BJ (cell line): ENCODE data around the gene AASDHPPT. TPM values are rescaled to one million over a fixed set of nuclear protein-coding genes. Genes with fewer than 3 reads are reported as not detected.

Experiments
- CTCF ChIA-PET: fragments of 350-600 bp; formaldehyde crosslinking; extraction: SDS; loops from one replicate; lab custom pipeline; 2021; ENCODE audit warnings: antibody characterized with exemption, inconsistent platforms; lab: Yijun Ruan, JAX
- POLR2A ChIA-PET: fragments of 300-600 bp; sonication (Branson Sonifier 250); formaldehyde crosslinking; extraction: SDS; loops from one replicate; lab custom pipeline; 2021; ENCODE audit warnings: antibody characterized with exemption; lab: Charles Lee
- DNase-seq: peaks from one replicate; pipeline ENCODE4 v3.0.0-alpha.2; 2011; ENCODE audit warnings: low read depth
- H3K27me3 ChIP-seq: 2 replicates; pipeline ENCODE4 v1.6.0; 2011; ENCODE audit warnings: low read length; ENCODE audit not compliant: control insufficient read depth, insufficient read depth
- H3K36me3 ChIP-seq: 2 replicates; pipeline ENCODE4 v1.5.1; 2011; ENCODE audit warnings: low read length; ENCODE audit not compliant: control insufficient read depth, insufficient read depth
- H3K4me3 ChIP-seq: 2 replicates; pipeline ENCODE4 v1.5.1; 2011; ENCODE audit warnings: low read depth, mild to moderate bottlenecking, control low read depth, low read length
- CTCF ChIP-seq: IDR thresholded peaks from 2 replicates; pipeline ENCODE4 v1.5.1; 2011; ENCODE audit warnings: low read depth, mild to moderate bottlenecking, control low read depth, inconsistent platforms, low read length, moderate library complexity; ENCODE audit not compliant: insufficient read depth
- polyA plus RNA-seq: library from polyadenylated mRNA; depleted of rRNA; stranded (reverse); fragments of >200 nt; gene quantifications from 2 replicates; pipeline ENCODE4 v1.2.3, GENCODE V29; 2011

The AASDHPPT gene
- polyA plus RNA-seq, 1 experiment, result 30.4 TPM

- H3K4me3 ChIP-seq, result no peak overlapping the region
- POLR2A ChIA-PET, result no interaction called here
- no peak for DNase-seq
- H3K36me3 ChIP-seq, result no peaks in the 10 kb centered on the region
- CTCF ChIA-PET, result interaction anchor here (1.5 kb wide), 1 partner anchor 16 kb away, joined by 4 read pairs; the partner anchor contains the start of genes AASDHPPT and KBTBD3
- no peaks in the 10 kb centered on the region for H3K27me3 ChIP-seq
- no peak for TF ChIP-seq CTCF
Measured at GRCh38 chr11:106061249-106061784, 16.1 kb upstream of the AASDHPPT start.

- Histone ChIP-seq H3K36me3 (no peaks in the 10 kb centered on the region), H3K27me3 (no peaks in the 10 kb centered on the region), H3K4me3 (no peak overlapping the region)
- DNase-seq, result no peak
- POLR2A ChIA-PET, result no interaction called here
- CTCF ChIA-PET, result interaction anchor here (1.5 kb wide), 1 partner anchor 15 kb away, joined by 4 read pairs; the partner anchor contains the start of genes AASDHPPT and KBTBD3
- TF ChIP-seq CTCF, result no peak
Measured at GRCh38 chr11:106061954-106062949, 15.2 kb upstream of the AASDHPPT start.

GRCh38 chr11:106063009-106063408 lies 14.5 kb upstream of the AASDHPPT start:
- no peak for TF ChIP-seq CTCF

GRCh38 chr11:106070606-106071005 lies 6.9 kb upstream of the AASDHPPT start:
- ChIA-PET POLR2A (no interaction called here), CTCF (no interaction called here)
- no peaks in the 10 kb centered on the region for H3K36me3 ChIP-seq
- TF ChIP-seq CTCF, result no peak
- DNase-seq, result no peak
- H3K27me3 ChIP-seq, result no peaks in the 10 kb centered on the region
- H3K4me3 ChIP-seq, result no peak overlapping the region

More at GRCh38 chr11:106063009-106063408, 14.5 kb upstream of the AASDHPPT start:
- no peak overlapping the region for H3K4me3 ChIP-seq
- H3K27me3 ChIP-seq, result no peaks in the 10 kb centered on the region
- no peak for DNase-seq
- H3K36me3 ChIP-seq, result no peaks in the 10 kb centered on the region
- CTCF ChIA-PET, result no interaction called here
- POLR2A ChIA-PET, result no interaction called here

- ChIA-PET POLR2A (interaction anchor here (0.6 kb wide), 1 partner anchor 1385 kb away, joined by 4 read pairs; the partner anchor contains the start of gene CWF19L2), CTCF (no interaction called here)
- H3K4me3 ChIP-seq, result no peak overlapping the region
Measured at GRCh38 chr11:106072804-106073203, 4.7 kb upstream of the AASDHPPT start.

More at GRCh38 chr11:106072804-106073203, 4.7 kb upstream of the AASDHPPT start:
- Histone ChIP-seq H3K36me3 (no peaks in the 10 kb centered on the region), H3K27me3 (no peaks in the 10 kb centered on the region)
- DNase-seq, result no peak
- no peak for TF ChIP-seq CTCF
